ENCODE data around the gene SDK1. TPM values are rescaled to one million over a fixed set of nuclear protein-coding genes. Genes with fewer than 3 reads are reported as not detected.

Gene SDK1
- total and polyA plus RNA-seq, 2 of the 8 experiments (the other 6 are each of a cell fraction or from before 2014, with no cell fraction given), result 3.3 to 7.2 TPM

DNA sequence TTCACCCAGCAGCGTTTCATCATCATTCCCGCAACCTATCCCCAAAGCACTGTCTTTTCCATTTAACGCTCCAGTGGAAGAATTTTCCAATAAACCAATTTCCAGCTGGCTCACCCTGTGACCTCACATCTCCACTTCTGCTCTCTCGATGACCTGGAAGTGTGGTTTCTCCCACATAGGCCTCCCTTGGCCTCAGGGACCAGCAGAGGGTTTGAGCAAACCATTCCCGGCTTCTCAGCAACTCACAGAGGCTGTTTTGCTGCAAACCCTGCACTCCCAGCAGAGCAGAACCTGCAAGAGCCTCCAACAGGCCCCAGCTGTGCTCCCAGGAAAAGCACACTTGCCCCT, 858.1 kb downstream of the SDK1 start:
- FAIRE-seq, result no peak
- H2BK20ac ChIP-seq (ENCODE audit: low read length), result no peak overlapping the region
- H4K20me1 ChIP-seq (replicated peaks in 1 of 2; ENCODE audit: control insufficient read depth in 1 of 2, insufficient read depth in 2 of 2, low read length in 2 of 2), result no peaks in the 10 kb centered on the region
- no peak overlapping the region for H3K4me2 ChIP-seq (ENCODE audit: insufficient read depth in 1 of 2, low read depth in 2 of 2, low read length in 2 of 2)
- TF ChIP-seq TAF7 (optimal IDR thresholded peaks at IDR 0.05; ENCODE audit: borderline replicate concordance, low read depth, low read length), result no peak
- TF ChIP-seq CHD1 (IDR thresholded peaks at IDR 0.05; ENCODE audit: low read depth, low read length), result no peak
- H4K91ac ChIP-seq (replicated peaks; ENCODE audit: insufficient read length, low read length), result no peak overlapping the region
- no peak overlapping the region for H3K14ac ChIP-seq (ENCODE audit: insufficient read length)
- no peak overlapping the region for H3K9ac ChIP-seq (replicated peaks in 1 of 4; ENCODE audit: extremely low read depth in 1 of 4, low read depth in 3 of 4, low read length in 3 of 4)
- H2BK15ac ChIP-seq (ENCODE audit: low read length), result no peak overlapping the region
- no peak overlapping the region for H4K8ac ChIP-seq (ENCODE audit: extremely low read depth, insufficient read depth, low read length)
- H3K36me3 ChIP-seq (ENCODE audit: control insufficient read depth in 2 of 4, insufficient read depth in 4 of 4, low read length in 3 of 4), result no peaks in the 10 kb centered on the region
- no peaks in the 10 kb centered on the region for H3K27me3 ChIP-seq (replicated peaks in 1 of 4; ENCODE audit: control insufficient read depth in 3 of 4, extremely low read depth in 1 of 4, insufficient read depth in 3 of 4, low read length in 3 of 4)
- H3K79me2 ChIP-seq (ENCODE audit: control insufficient read depth in 1 of 2, insufficient read depth in 2 of 2, low read length in 2 of 2), result no peaks in the 10 kb centered on the region
- H3K79me1 ChIP-seq (ENCODE audit: low read depth, low read length), result no peaks in the 10 kb centered on the region
- H3K4me3 ChIP-seq (ENCODE audit: extremely low read depth in 1 of 4, insufficient read depth in 2 of 4, low read depth in 3 of 4, low read length in 4 of 4), result no peak overlapping the region
- H3K4ac ChIP-seq (replicated peaks; ENCODE audit: insufficient read length, low read depth, low read length), result no peak overlapping the region
- 93% methylated on average over 5 of the region's 5 CpGs; no CpG with 5 or more reads in 1 of the 2 experiments for WGBS, 2 experiments (ENCODE audit: extremely low coverage in 1 of 2, insufficient coverage in 1 of 2, insufficient read length in 1 of 2, insufficient replicate concordance in 2 of 2, low coverage in 1 of 2, low lambda C conversion rate in 2 of 2, missing lambda C conversion rate in 1 of 2)
- no peak for DNase-seq (ENCODE audit: low read depth in 1 of 2, low spot score in 2 of 2)
- no peak overlapping the region for H3K18ac ChIP-seq (ENCODE audit: extremely low read depth, low read length)
- no peak overlapping the region for H2AK5ac ChIP-seq (ENCODE audit: low read depth, low read length)
- H3K23ac ChIP-seq (ENCODE audit: insufficient read length), result no peak overlapping the region
- ChIA-PET CTCF (ENCODE audit: partially characterized antibody) (interaction anchor here (1.2 to 1.6 kb wide), 4 partner anchors 10 to 56 kb away, joined by 3 to 6 read pairs (median 4); no protein-coding TSS in a partner anchor), POLR2A (ENCODE audit: partially characterized antibody) (no interaction called here)
- H3K23me2 ChIP-seq (ENCODE audit: low read depth, low read length), result no peaks in the 10 kb centered on the region
- H4K5ac ChIP-seq (ENCODE audit: insufficient read length, low read depth, low read length), result no peak overlapping the region
- no peak overlapping the region for H2BK5ac ChIP-seq (ENCODE audit: low read depth, low read length)
- no peak overlapping the region for H3K56ac ChIP-seq (replicated peaks; ENCODE audit: insufficient read length, low read depth, low read length)
- no peak overlapping the region for H2BK120ac ChIP-seq (replicated peaks; ENCODE audit: low read depth, low read length)
- H2AFZ ChIP-seq (ENCODE audit: low read length), result no peak overlapping the region
- H2BK12ac ChIP-seq (ENCODE audit: low read depth, low read length), result no peak overlapping the region
- H3K9me3 ChIP-seq (ENCODE audit: insufficient read depth in 2 of 2, low read depth in 1 of 2, low read length in 1 of 2), result no peaks in the 10 kb centered on the region
- H3K27ac ChIP-seq (ENCODE audit: low read depth, low read length), result no peak overlapping the region
- no peaks in the 10 kb centered on the region; a peak in 1 of 7 replicates for H3K4me1 ChIP-seq (replicated peaks in 1 of 4; ENCODE audit: control insufficient read depth in 3 of 4, insufficient read depth in 4 of 4, low read length in 3 of 4)
